ENCODE results near the gene ZNF384. TPM values are rescaled to one million over a fixed set of nuclear protein-coding genes. Genes with fewer than 3 reads are reported as not detected.

The ZNF384 gene
- total RNA-seq (2014; rRNA removed; shearing (Covaris generic)) (48.2 and 48.6 TPM in 2 replicates), total RNA-seq (2022) (95.5 and 109 TPM in 2 replicates), Bru-seq, nascent RNA (percentile 83 among the genes with signal in this experiment), BruChase-seq, experiment 1, labeled RNA remaining after a 6-hour chase (percentile 83 among the genes with signal in this experiment), BruChase-seq, experiment 2, labeled RNA remaining after a 2-hour chase (percentile 84 among the genes with signal in this experiment)
- long read RNA-seq, transcript ZNF384-201 (10 exons, 3,266 nt): major isoform, 7 of 88 reads
- long read RNA-seq, transcript ZNF384-204 (11 exons, 3,008 nt): major isoform, 7 of 88 reads
- long read RNA-seq, partial matches to known transcripts: 31 of 88 reads
- long read RNA-seq, other reads (novel, unspliced or antisense): 40 of 88 reads

GRCh38 chr12:6688999-6689882 lies at the start of gene ZNF384:
Gene ZNF384 (minus strand): TSS chr12:6689375. CDS start chr12:6679520, 9,855 bp downstream.
- H3K4me3 ChIP-seq (ENCODE audit: low read depth, low read length, poor library complexity, severe bottlenecking): peak within 1 kb of the TSS; percentile 86
- peak; percentile 100 for DNase-seq (ENCODE audit: low spot score)

GRCh38 chr12:6736754-6737153 lies 47.6 kb upstream of the ZNF384 start:
- Histone ChIP-seq H3K4me1 (ENCODE audit: insufficient read depth, low read length, poor library complexity, severe bottlenecking) (no peaks in the 10 kb centered on the region), H2AFZ (ENCODE audit: low read length) (no peak overlapping the region), H3K79me2 (ENCODE audit: insufficient read depth, low read depth, low read length) (no peaks in the 10 kb centered on the region), H3K4me2 (ENCODE audit: low read length) (no peak overlapping the region), H3K36me3 (ENCODE audit: insufficient read depth, low read length) (peaks cover 5% of the 10 kb centered on the region; the same call in 1 of the 2 replicates), H4K20me1 (ENCODE audit: insufficient read depth, low read length) (no peaks in the 10 kb centered on the region), H3K4me3 (ENCODE audit: low read depth, low read length, poor library complexity, severe bottlenecking) (no peak overlapping the region), H3K27ac (ENCODE audit: low read depth, low read length, poor library complexity, severe bottlenecking) (no peak overlapping the region), H3K9me3 (ENCODE audit: low read length) (no peaks in the 10 kb centered on the region), H3K9me2 (ENCODE audit: insufficient read depth, low read length) (no peaks in the 10 kb centered on the region)
- TF ChIP-seq EZH2phosphoT487 (IDR thresholded peaks at IDR 0.05; ENCODE audit: borderline replicate concordance, low read depth, low read length): no peak
- TF ChIP-seq CTCF (conservative IDR thresholded peaks at IDR 0.05; ENCODE audit: low read length): no peak
- ChIA-PET POLR2A (interaction anchor here (0.6 kb wide), 1 partner anchor 98 kb away, joined by 3 read pairs; no protein-coding TSS in a partner anchor), CTCF (ENCODE audit: unreplicated experiment) (no interaction called here)
- DNase-seq (ENCODE audit: low spot score): no peak
- no TSS peak for BruUV-seq (replicated peaks)
- intact Hi-C loops (cut with micrococcal nuclease; ENCODE audit: unreplicated experiment): no loop called here

More at GRCh38 chr12:6688999-6689882, at the start of gene ZNF384:
- peaks cover 43% of the 10 kb centered on the region for H3K36me3 ChIP-seq (ENCODE audit: insufficient read depth, low read length)
- peaks cover 64% of the 10 kb centered on the region for H3K79me2 ChIP-seq (ENCODE audit: insufficient read depth, low read depth, low read length)
- POLR2A ChIA-PET: interaction anchor here (0.6 to 2.1 kb wide), 19 partner anchors 8 to 259 kb away, joined by 3 to 12 read pairs (median 4); partner anchors contain the start of genes COPS7A, GAPDH, LPAR5 and MLF2
- no peak for TF ChIP-seq CTCF (conservative IDR thresholded peaks at IDR 0.05; ENCODE audit: low read length)
- TF ChIP-seq EZH2phosphoT487 (IDR thresholded peaks at IDR 0.05; ENCODE audit: borderline replicate concordance, low read depth, low read length): no peak
- no TSS peak for BruUV-seq (replicated peaks)
- H3K4me1 ChIP-seq (ENCODE audit: insufficient read depth, low read length, poor library complexity, severe bottlenecking): peaks cover 65% of the 10 kb centered on the region
- H4K20me1 ChIP-seq (ENCODE audit: insufficient read depth, low read length): 0 out of 2 replicates have a peak, but pooled peaks cover 5% of the 10 kb centered on the region
- intact Hi-C loops (cut with micrococcal nuclease; ENCODE audit: unreplicated experiment): loop anchor here (1.0 to 5.0 kb wide), 6 partner anchors 26 to 122 kb away; partner anchors contain the start of genes CHD4, COPS7A, ING4 and NOP2
- CTCF ChIA-PET (ENCODE audit: unreplicated experiment): interaction anchor here (0.5 to 1.0 kb wide), 7 partner anchors 9 to 745 kb away, joined by 3 to 18 read pairs (median 6); no protein-coding TSS in a partner anchor
- H3K27ac ChIP-seq (ENCODE audit: low read depth, low read length, poor library complexity, severe bottlenecking): peak within 1 kb of the TSS; percentile 78
- H3K9me3 ChIP-seq (ENCODE audit: low read length): no peaks in the 10 kb centered on the region
- H3K9me2 ChIP-seq (ENCODE audit: insufficient read depth, low read length): no peaks in the 10 kb centered on the region
- H2AFZ ChIP-seq (ENCODE audit: low read length): peak within 1 kb of the TSS; percentile 18; the same call in 1 of the 2 replicates
- peak within 1 kb of the TSS; percentile 99 for H3K4me2 ChIP-seq (ENCODE audit: low read length)

Measured in OCI-LY7 (cell line).